Measurements from ENCODE around the gene PLXNB1.

Gene PLXNB1

DNA sequence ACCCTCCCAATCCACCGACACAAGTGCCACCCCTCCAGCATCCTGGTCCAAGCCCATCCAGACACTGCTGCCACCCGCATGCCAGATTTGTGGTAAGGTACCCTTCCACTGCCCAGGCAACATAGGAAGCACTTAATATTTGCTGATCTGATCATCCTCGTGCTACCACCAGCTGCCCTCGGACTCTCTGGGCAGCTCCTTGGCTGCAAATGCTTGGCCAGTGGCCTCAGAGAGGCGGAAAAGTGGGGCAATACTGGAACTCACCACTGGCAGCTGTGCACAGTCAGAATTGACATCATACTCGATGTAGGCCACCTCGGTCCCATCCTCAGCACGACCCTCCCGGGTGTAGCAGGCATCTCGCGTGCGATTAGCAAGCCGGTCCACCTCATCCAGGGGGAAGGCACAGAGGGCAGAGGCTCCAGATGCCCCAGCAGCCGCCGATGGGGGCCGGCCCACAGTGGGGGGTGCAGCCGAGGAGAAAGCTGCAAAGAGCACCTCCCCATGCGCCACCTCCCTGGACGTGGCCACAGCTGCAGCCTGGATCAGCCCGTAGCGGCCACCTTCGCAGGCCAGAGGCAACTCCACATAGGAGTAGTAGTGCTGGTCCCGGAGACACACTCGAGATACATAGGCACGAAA lies 6.5 kb downstream of the PLXNB1 start:
- POLR2A ChIA-PET: no interaction called here
- CTCF ChIA-PET: interaction anchor here (0.8 to 30.6 kb wide), 3 partner anchors 8 to 228 kb away, joined by 3 to 863 read pairs (median 863); partner anchors contain the start of genes CCDC51, PLXNB1 and TMA7

DNA sequence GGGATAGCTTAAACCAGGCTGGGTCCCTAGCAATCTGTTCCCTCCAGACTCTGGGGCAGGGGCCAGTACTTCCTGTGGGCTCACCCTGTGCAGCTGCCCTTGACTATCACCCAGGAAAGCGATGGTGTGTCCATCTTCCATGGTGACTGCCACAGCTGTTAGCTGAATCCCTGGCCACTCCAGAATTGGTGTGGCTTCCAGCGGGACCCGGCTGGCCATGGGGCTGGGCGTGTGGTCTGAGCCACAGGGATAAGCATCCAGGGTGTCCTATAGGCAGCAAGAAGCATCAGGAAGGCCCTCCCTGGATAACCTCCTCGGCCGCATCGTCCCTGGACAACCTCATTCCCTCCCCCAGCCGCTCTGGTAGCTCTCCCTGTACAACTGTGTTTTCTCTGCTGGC lies 7.2 kb downstream of the PLXNB1 start:
- TF ChIP-seq, protein P1, sequence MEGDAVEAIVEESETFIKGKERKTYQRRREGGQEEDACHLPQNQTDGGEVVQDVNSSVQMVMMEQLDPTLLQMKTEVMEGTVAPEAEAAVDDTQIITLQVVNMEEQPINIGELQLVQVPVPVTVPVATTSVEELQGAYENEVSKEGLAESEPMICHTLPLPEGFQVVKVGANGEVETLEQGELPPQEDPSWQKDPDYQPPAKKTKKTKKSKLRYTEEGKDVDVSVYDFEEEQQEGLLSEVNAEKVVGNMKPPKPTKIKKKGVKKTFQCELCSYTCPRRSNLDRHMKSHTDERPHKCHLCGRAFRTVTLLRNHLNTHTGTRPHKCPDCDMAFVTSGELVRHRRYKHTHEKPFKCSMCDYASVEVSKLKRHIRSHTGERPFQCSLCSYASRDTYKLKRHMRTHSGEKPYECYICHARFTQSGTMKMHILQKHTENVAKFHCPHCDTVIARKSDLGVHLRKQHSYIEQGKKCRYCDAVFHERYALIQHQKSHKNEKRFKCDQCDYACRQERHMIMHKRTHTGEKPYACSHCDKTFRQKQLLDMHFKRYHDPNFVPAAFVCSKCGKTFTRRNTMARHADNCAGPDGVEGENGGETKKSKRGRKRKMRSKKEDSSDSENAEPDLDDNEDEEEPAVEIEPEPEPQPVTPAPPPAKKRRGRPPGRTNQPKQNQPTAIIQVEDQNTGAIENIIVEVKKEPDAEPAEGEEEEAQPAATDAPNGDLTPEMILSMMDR (IDR thresholded peaks at IDR 0.05; ENCODE audit: control extremely low read depth, extremely low read depth, low read depth, missing control alignments): no peak
- ChIA-PET CTCF (interaction anchor here (0.8 to 30.6 kb wide), 5 partner anchors 9 to 228 kb away, joined by 3 to 863 read pairs (median 4); partner anchors contain the start of genes CCDC51, PLXNB1 and TMA7), POLR2A (no interaction called here)
- DNase-seq (ENCODE audit: extremely low spot score): no peak

More for the DNA sequence above, 6.5 kb downstream of the PLXNB1 start:
- TF ChIP-seq, protein P1 (IDR thresholded peaks at IDR 0.05; ENCODE audit: control extremely low read depth, extremely low read depth, low read depth, missing control alignments): no peak
- DNase-seq (ENCODE audit: extremely low spot score): no peak

DNA sequence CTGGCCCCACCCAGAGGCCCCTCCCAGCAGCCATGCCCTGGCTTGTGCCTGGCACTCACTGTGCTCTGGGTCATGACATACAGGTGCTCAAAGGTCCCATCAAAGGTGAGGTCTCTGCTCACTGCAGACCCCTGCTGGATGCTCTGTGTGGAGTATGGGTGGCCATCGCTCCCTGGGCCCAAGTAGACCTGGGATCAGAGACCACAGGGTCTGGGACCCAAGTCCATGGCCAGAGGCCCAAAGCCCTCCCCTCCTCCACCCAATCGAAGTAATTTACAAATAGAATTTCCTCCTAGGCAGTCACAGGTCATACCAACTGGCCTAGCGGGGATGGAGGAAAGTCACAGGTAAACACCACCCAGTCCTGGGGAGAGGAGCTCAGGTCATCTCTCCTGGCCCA lies 7.6 kb downstream of the PLXNB1 start:
- ChIA-PET POLR2A (no interaction called here), CTCF (interaction anchor here (0.8 to 30.6 kb wide), 5 partner anchors 9 to 227 kb away, joined by 3 to 863 read pairs (median 4); partner anchors contain the start of genes CCDC51, PLXNB1 and TMA7)
- no peak for DNase-seq (ENCODE audit: extremely low spot score)
- TF ChIP-seq, protein P1 (IDR thresholded peaks at IDR 0.05; ENCODE audit: control extremely low read depth, extremely low read depth, low read depth, missing control alignments): peak; percentile 14

DNA sequence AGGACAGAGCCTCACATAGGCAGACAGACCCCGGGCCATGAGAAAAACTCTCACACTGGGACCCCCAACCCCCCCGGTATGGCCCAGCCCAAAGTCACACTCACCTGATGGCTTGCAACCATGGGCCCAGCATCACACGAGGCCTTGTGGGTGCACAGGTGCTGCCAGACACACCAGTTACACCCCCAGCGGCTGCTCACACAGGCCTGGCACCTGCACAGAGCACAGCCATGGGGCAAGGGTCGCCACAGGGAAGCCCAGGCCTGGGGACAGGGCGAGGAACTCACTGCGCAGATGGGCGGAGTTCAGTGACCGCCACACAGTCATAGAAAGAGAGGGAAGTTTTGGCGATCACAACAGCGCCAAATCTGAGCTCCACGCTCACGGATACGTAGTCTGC lies 9.3 kb downstream of the PLXNB1 start:
- ChIA-PET POLR2A (no interaction called here), CTCF (interaction anchor here (22.2 to 30.6 kb wide), 2 partner anchors 8 to 11 kb away, joined by 863 read pairs; partner anchors contain the start of genes CCDC51, PLXNB1 and TMA7)
- TF ChIP-seq, protein P1 (IDR thresholded peaks at IDR 0.05; ENCODE audit: control extremely low read depth, extremely low read depth, low read depth, missing control alignments): no peak
- DNase-seq (ENCODE audit: extremely low spot score): no peak

DNA sequence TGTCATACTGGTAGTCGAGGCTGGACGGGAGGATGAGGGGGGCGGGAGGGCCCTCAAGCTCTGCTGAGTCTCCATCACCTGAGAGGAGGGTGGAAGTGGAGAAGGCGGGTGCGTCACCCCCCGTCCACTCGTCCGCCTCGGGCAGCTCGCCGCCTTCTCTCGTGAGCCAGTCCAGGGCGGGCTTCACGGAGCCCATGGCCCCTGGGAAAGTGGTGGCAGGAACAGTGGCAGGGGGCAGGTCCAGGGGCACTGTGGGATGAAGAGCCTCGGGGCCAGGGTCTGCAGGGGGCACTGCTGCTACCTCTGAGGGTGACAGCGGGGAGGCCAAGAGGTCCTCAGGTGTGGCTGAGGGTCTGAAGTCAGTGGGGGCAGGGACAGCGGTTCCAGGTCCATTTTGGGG lies 10.3 kb downstream of the PLXNB1 start:
- CTCF ChIA-PET: interaction anchor here (0.8 to 30.6 kb wide), 3 partner anchors 12 to 51 kb away, joined by 3 to 863 read pairs (median 11); partner anchors contain the start of genes CCDC51, PLXNB1 and TMA7
- TF ChIP-seq, protein P1 (IDR thresholded peaks at IDR 0.05; ENCODE audit: control extremely low read depth, extremely low read depth, low read depth, missing control alignments): no peak
- POLR2A ChIA-PET: no interaction called here
- no peak for DNase-seq (ENCODE audit: extremely low spot score)

DNA sequence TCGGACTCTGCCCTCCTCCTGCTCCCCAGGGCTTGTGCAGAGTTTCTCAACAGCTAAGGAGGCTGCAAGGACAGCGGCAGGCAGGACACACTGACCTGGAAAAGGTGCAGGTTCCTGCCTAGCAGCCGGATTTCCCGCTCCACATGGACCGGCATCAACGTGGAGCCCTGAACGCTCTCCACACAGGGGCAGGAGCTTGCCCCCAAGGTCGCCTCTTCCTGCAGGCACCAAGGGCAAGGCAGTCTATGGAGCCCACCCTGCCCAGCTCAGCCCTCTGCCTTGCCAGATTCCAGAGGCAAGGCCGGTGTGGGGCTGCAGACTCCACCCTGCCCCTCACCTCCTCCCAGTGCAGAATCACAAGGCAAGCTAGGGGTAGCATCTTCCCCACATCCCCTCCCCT lies 10.7 kb downstream of the PLXNB1 start:
- POLR2A ChIA-PET: no interaction called here
- TF ChIP-seq, protein P1 (IDR thresholded peaks at IDR 0.05; ENCODE audit: control extremely low read depth, extremely low read depth, low read depth, missing control alignments): no peak
- CTCF ChIA-PET: interaction anchor here (0.8 to 30.6 kb wide), 4 partner anchors 12 to 224 kb away, joined by 3 to 863 read pairs (median 8); partner anchors contain the start of genes CCDC51, PLXNB1 and TMA7
- no peak for DNase-seq (ENCODE audit: extremely low spot score)

Data from GM10248 (cell line).